ENCODE results near the gene STK24. TPM values are rescaled to one million over a fixed set of nuclear protein-coding genes. Genes with fewer than 3 reads are reported as not detected.

The STK24 gene
- total and polyA plus RNA-seq, 10 of the 15 experiments (the other 5 are each of a cell fraction or from before 2014, with no cell fraction given) = 7.5 to 115 (median 52.9) TPM

DNA sequence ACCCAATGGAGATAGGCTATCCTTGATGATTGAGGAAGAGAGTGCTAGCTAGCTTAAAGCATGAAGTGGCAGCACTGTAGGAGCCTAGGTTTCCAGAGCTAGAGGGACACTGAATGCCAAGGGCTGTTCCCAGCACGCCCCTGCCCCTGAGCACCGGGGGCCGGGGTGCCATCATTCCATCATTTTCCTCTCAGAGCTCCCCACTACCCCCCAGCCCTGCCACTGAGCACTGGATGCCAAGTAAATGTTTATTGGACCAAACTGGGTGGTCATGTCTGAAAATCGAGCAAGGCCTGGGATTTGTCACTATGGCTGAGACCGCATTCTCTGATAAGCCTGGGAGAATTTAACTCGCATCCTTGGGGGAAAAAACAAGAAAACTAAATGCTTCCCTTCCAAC is 142.8 kb downstream of the STK24 start:
- Histone ChIP-seq H3K4me2 (ENCODE audit: control insufficient read depth, insufficient read depth) (no peak overlapping the region), H3K9ac (ENCODE audit: control insufficient read depth, insufficient read depth, low read length) (no peak overlapping the region), H3K27me3 (replicated peaks in 1 of 2; ENCODE audit: control insufficient read depth in 2 of 2, insufficient read depth in 2 of 2, low read length in 1 of 2) (no peaks in the 10 kb centered on the region), H3K4me1 (ENCODE audit: control insufficient read depth, insufficient read depth, low read length) (no peaks in the 10 kb centered on the region), H3K27ac (ENCODE audit: control insufficient read depth, insufficient read depth) (no peak overlapping the region), H2AFZ (ENCODE audit: control insufficient read depth, low read depth, low read length) (no peak overlapping the region), H4K20me1 (ENCODE audit: control insufficient read depth, insufficient read depth) (no peaks in the 10 kb centered on the region), H3K79me2 (ENCODE audit: control insufficient read depth, insufficient read depth, low read length) (no peaks in the 10 kb centered on the region), H3K36me3 (ENCODE audit: control insufficient read depth in 2 of 2, insufficient read depth in 2 of 2, low read length in 1 of 2) (no peaks in the 10 kb centered on the region), H3K9me3 (replicated peaks; ENCODE audit: control insufficient read depth, insufficient read depth, low read length) (no peaks in the 10 kb centered on the region), H3K4me3 (no peak overlapping the region)
- no peak for ATAC-seq
- no peak for TF ChIP-seq JUNB (IDR thresholded peaks at IDR 0.05)
- no peak for TF ChIP-seq NR2C2 (IDR thresholded peaks at IDR 0.05; ENCODE audit: borderline replicate concordance, control insufficient read depth, insufficient read length, low read depth)
- TF ChIP-seq, protein P1, sequence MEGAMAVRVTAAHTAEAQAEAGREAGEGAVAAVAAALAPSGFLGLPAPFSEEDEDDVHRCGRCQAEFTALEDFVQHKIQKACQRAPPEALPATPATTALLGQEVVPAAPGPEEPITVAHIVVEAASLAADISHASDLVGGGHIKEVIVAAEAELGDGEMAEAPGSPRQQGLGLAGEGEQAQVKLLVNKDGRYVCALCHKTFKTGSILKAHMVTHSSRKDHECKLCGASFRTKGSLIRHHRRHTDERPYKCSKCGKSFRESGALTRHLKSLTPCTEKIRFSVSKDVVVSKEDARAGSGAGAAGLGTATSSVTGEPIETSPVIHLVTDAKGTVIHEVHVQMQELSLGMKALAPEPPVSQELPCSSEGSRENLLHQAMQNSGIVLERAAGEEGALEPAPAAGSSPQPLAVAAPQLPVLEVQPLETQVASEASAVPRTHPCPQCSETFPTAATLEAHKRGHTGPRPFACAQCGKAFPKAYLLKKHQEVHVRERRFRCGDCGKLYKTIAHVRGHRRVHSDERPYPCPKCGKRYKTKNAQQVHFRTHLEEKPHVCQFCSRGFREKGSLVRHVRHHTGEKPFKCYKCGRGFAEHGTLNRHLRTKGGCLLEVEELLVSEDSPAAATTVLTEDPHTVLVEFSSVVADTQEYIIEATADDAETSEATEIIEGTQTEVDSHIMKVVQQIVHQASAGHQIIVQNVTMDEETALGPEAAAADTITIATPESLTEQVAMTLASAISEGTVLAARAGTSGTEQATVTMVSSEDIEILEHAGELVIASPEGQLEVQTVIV (IDR thresholded peaks at IDR 0.05; ENCODE audit: borderline replicate concordance, partially characterized antibody) = no peak
- no peak for TF ChIP-seq ZNF24 (IDR thresholded peaks at IDR 0.05)
- TF ChIP-seq SPI1 (IDR thresholded peaks at IDR 0.05; ENCODE audit: borderline replicate concordance, insufficient read depth, low read depth, low read length) = no peak
- TF ChIP-seq MEF2B (IDR thresholded peaks at IDR 0.05; ENCODE audit: partially characterized antibody, poor library complexity, severe bottlenecking) = no peak
- no peak for TF ChIP-seq SMAD5 (IDR thresholded peaks at IDR 0.05; ENCODE audit: low read depth)
- TF ChIP-seq LARP7 (IDR thresholded peaks at IDR 0.05) = no peak
- no peak for TF ChIP-seq IRF4 (IDR thresholded peaks at IDR 0.05; ENCODE audit: low read depth, low read length)
- no peak for TF ChIP-seq SRF (IDR thresholded peaks at IDR 0.05; ENCODE audit: low read depth in 2 of 2, low read length in 2 of 2)
- no peak for TF ChIP-seq IKZF1 (conservative IDR thresholded peaks at IDR 0.05)
- TF ChIP-seq, protein P2, sequence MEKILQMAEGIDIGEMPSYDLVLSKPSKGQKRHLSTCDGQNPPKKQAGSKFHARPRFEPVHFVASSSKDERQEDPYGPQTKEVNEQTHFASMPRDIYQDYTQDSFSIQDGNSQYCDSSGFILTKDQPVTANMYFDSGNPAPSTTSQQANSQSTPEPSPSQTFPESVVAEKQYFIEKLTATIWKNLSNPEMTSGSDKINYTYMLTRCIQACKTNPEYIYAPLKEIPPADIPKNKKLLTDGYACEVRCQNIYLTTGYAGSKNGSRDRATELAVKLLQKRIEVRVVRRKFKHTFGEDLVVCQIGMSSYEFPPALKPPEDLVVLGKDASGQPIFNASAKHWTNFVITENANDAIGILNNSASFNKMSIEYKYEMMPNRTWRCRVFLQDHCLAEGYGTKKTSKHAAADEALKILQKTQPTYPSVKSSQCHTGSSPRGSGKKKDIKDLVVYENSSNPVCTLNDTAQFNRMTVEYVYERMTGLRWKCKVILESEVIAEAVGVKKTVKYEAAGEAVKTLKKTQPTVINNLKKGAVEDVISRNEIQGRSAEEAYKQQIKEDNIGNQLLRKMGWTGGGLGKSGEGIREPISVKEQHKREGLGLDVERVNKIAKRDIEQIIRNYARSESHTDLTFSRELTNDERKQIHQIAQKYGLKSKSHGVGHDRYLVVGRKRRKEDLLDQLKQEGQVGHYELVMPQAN (conservative IDR thresholded peaks at IDR 0.05) = no peak
- TF ChIP-seq NRF1 (conservative IDR thresholded peaks at IDR 0.05; ENCODE audit: low read depth, low read length) = no peak
- no peak for TF ChIP-seq MLLT1 (IDR thresholded peaks at IDR 0.05)
- TF ChIP-seq, protein P3, sequence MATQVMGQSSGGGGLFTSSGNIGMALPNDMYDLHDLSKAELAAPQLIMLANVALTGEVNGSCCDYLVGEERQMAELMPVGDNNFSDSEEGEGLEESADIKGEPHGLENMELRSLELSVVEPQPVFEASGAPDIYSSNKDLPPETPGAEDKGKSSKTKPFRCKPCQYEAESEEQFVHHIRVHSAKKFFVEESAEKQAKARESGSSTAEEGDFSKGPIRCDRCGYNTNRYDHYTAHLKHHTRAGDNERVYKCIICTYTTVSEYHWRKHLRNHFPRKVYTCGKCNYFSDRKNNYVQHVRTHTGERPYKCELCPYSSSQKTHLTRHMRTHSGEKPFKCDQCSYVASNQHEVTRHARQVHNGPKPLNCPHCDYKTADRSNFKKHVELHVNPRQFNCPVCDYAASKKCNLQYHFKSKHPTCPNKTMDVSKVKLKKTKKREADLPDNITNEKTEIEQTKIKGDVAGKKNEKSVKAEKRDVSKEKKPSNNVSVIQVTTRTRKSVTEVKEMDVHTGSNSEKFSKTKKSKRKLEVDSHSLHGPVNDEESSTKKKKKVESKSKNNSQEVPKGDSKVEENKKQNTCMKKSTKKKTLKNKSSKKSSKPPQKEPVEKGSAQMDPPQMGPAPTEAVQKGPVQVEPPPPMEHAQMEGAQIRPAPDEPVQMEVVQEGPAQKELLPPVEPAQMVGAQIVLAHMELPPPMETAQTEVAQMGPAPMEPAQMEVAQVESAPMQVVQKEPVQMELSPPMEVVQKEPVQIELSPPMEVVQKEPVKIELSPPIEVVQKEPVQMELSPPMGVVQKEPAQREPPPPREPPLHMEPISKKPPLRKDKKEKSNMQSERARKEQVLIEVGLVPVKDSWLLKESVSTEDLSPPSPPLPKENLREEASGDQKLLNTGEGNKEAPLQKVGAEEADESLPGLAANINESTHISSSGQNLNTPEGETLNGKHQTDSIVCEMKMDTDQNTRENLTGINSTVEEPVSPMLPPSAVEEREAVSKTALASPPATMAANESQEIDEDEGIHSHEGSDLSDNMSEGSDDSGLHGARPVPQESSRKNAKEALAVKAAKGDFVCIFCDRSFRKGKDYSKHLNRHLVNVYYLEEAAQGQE (IDR thresholded peaks at IDR 0.05; ENCODE audit: low read depth, low read length) = no peak
- DNase-seq (ENCODE audit: low read depth, low spot score) = no peak
- intact Hi-C loops (cut with micrococcal nuclease; ENCODE audit: unreplicated experiment) (loop anchor here (5.0 kb wide), 1 partner anchor 577 kb away; no protein-coding TSS in a partner anchor), in situ Hi-C loops (cut with MboI) (no loop called here)
- FAIRE-seq = no peak
- WGBS (ENCODE audit: insufficient coverage, insufficient replicate concordance, low lambda C conversion rate, missing lambda C conversion rate) = 44% methylated on average over 6 of the region's 6 CpGs
- CTCF ChIA-PET = interaction anchor here (1.5 to 1.8 kb wide), 2 partner anchors 11 to 219 kb away, joined by 3 to 5 read pairs; no protein-coding TSS in a partner anchor
- RAD21 ChIA-PET (ENCODE audit: unreplicated experiment) = no interaction called here
- SMC1A ChIA-PET (ENCODE audit: uncharacterized antibody, unreplicated experiment) = interaction anchor here (0.7 kb wide), 1 partner anchor 598 kb away, joined by 3 read pairs; no protein-coding TSS in a partner anchor
- POLR2A ChIA-PET = no interaction called here
- BruUV-seq (replicated peaks) = no TSS peak
